Activated CD8-positive, alpha-beta T cell treated with anti-CD3 and anti-CD28 coated beads, Interleukin-2, amount 10 ng/mL, durations not matched to agents 7 days and 5 days (primary cell): Measurements from ENCODE around the gene CHRNB1. TPM values are rescaled to one million over a fixed set of nuclear protein-coding genes. Genes with fewer than 3 reads are reported as not detected.
"Not testable (repeated sequence)": the region's sequence is repeated elsewhere in the genome, so short reads cannot be mapped to it uniquely, and the experiment has no call there.

Experiments
- ATAC-seq: fragments of 150-1000 bp; cut with Tn5 transposase; one replicate; pipeline ENCODE4 v1.10.0; 2021; ENCODE audit warnings: moderate library complexity
- CTCF ChIA-PET: fragments of 350-600 bp; sonication (Branson Sonifier 250); formaldehyde crosslinking; loops from one replicate; lab custom pipeline; 2021; ENCODE audit warnings: antibody characterized with exemption; lab: Charles Lee
- POLR2A ChIA-PET: fragments of 350-600 bp; sonication (Branson Sonifier 250); formaldehyde crosslinking; loops from one replicate; lab custom pipeline; 2021; ENCODE audit warnings: antibody characterized with exemption; lab: Charles Lee
- DNase-seq: peaks from one replicate; pipeline ENCODE4 v3.0.0-alpha.2; 2020
- H3K27ac Mint-ChIP-seq: one replicate; pipeline ENCODE4 v1.8.0; 2021; ENCODE audit warnings: mild to moderate bottlenecking, mixed read lengths
- H3K27me3 Mint-ChIP-seq: one replicate; pipeline ENCODE4 v1.8.0; 2021; ENCODE audit warnings: low read depth, mixed read lengths
- H3K36me3 Mint-ChIP-seq: one replicate; pipeline ENCODE4 v1.8.0; 2021; ENCODE audit warnings: low read depth, mixed read lengths
- H3K4me1 Mint-ChIP-seq: one replicate; pipeline ENCODE4 v1.8.0; 2021; ENCODE audit warnings: low read depth, mixed read lengths
- H3K4me3 Mint-ChIP-seq: one replicate; pipeline ENCODE4 v1.8.0; 2021; ENCODE audit warnings: mild to moderate bottlenecking, mixed read lengths
- H3K9me3 Mint-ChIP-seq: one replicate; pipeline ENCODE4 v1.8.0; 2022; ENCODE audit warnings: mixed read lengths; ENCODE audit not compliant: insufficient read depth
- total RNA-seq, 2 experiments: library from RNA; stranded (reverse); gene quantifications; one replicate each; pipeline ENCODE4 v1.2.3, GENCODE V29; 2021

Gene CHRNB1
- total RNA-seq, 2 experiments from 2014 or later, result 14.1 to 15.7 TPM

DNA sequence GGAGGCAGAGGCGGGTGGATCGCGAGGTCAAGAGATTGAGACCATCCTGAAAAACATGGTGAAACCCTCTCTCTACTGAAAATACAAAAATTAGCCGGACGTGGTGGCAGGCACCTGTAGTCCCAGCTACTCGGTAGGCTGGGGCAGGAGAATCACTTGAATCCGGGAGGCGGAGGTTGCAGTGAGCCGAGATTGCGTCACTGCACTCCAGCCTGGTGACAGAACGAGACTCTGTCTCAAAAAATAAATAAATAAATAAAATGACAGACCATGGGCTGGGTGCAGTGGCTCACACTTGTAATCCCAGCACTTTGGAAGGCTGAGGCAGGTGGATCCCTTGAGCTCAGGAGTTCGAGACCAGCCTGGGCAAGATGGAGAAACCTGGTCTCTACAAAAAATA, 25.0 kb downstream of the CHRNB1 start:
- peaks cover 44% of the 10 kb centered on the region for H3K4me1 Mint-ChIP-seq
- H3K4me3 Mint-ChIP-seq, ATAC-seq, H3K27me3 Mint-ChIP-seq, H3K9me3 Mint-ChIP-seq, CTCF ChIA-PET, POLR2A ChIA-PET, DNase-seq, H3K27ac Mint-ChIP-seq: not testable (repeated sequence)
- peaks cover 19% of the 10 kb centered on the region for H3K36me3 Mint-ChIP-seq

DNA sequence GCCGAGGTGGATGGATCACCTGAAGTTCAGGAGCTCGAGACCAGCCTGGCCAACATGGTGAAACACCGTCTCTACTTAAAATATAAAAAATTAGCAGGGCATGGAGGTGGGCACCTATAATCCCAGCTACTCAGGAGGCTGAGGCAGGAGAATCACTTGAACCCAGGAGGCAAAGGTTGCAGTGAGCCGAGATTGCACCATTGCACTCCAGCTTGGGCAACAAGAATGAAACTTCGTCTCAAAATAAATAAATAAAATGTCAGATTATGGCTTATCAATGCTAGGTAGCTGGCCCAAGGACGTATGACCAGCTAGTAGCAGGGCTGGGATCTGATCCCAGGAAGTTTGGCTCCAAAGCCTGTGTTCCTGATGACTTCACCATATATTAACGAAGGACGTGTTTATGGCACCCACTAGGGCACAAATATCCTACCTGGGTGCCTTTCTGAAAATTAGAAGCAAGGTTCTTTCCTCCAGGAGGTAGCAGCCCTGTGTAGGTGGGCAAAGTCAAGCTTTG, 25.7 kb downstream of the CHRNB1 start:
- not testable (repeated sequence) for H3K27me3 Mint-ChIP-seq, H3K4me3 Mint-ChIP-seq, DNase-seq, ATAC-seq, H3K27ac Mint-ChIP-seq, H3K9me3 Mint-ChIP-seq
- ChIA-PET POLR2A (interaction anchor here (1.7 to 1.8 kb wide), 2 partner anchors 9 to 13 kb away, joined by 6 to 9 read pairs; partner anchors contain the start of genes POLR2A and ZBTB4), CTCF (interaction anchor here (1.7 kb wide), 1 partner anchor 10 kb away, joined by 7 read pairs; the partner anchor contains the start of genes SLC35G6 and ZBTB4)
- peaks cover 17% of the 10 kb centered on the region for H3K36me3 Mint-ChIP-seq
- H3K4me1 Mint-ChIP-seq, result peaks cover 45% of the 10 kb centered on the region

DNA sequence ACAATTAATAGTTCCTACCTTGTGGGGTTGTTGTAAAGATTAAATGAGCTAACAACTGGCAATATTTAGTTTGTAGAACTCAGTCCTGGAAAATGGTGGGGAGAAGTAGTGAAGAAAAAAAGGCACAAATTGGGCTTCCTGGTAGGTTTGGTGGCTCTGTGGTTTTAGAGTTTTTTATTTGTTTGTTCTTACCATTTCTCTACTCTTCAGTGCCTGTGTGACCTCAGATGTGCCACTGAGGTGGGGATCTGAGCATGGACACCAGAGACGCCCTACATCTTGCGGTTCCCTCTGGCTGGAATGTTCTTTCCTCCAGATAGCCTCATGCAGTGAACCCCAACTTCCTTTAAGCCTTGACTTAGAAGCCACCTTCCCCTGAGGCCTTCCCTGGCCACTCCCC, 26.9 kb downstream of the CHRNB1 start:
- ChIA-PET POLR2A (interaction anchor here (1.3 to 1.8 kb wide), 3 partner anchors 8 to 16 kb away, joined by 6 to 9 read pairs (median 6); partner anchors contain the start of genes POLR2A and ZBTB4), CTCF (interaction anchor here (1.0 to 1.7 kb wide), 2 partner anchors 9 to 89 kb away, joined by 5 to 7 read pairs; partner anchors contain the start of genes SLC35G6 and ZBTB4)
- Mint-ChIP-seq H3K36me3 (peaks cover 14% of the 10 kb centered on the region), H3K4me1 (peaks cover 50% of the 10 kb centered on the region), H3K27ac (peak overlapping the region; percentile 76), H3K27me3 (no peaks in the 10 kb centered on the region), H3K4me3 (no peak overlapping the region), H3K9me3 (no peaks in the 10 kb centered on the region)
- ATAC-seq (peak; percentile 39), DNase-seq (no peak)

DNA sequence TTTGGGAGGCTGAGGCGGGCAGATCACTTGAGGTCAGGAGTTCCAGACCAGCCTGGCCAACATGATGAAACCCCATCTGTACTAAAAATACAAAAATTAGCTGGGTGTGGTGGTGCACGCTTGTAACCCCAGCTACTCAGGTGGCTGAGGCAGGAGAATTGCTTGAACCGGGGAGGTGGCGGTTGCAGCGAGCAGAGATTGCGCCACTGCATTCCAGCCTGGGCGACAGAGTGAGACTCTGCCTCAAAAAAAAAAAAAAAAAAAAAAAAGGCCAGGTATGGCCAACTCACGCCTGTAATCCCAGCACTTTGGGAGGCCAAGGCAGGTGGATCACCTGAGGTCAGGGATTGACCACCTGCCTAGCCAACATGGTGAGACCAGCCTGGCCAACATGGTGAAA, 29.9 kb downstream of the CHRNB1 start:
- Mint-ChIP-seq H3K36me3 (peaks cover 18% of the 10 kb centered on the region), H3K4me1 (peaks cover 56% of the 10 kb centered on the region)
- DNase-seq, H3K9me3 Mint-ChIP-seq, H3K27ac Mint-ChIP-seq, H3K27me3 Mint-ChIP-seq, H3K4me3 Mint-ChIP-seq, ATAC-seq: not testable (repeated sequence)
- POLR2A ChIA-PET, result interaction anchor here (1.7 to 1.9 kb wide), 2 partner anchors 9 to 12 kb away, joined by 4 to 11 read pairs; partner anchors contain the start of gene POLR2A
- CTCF ChIA-PET, result interaction anchor here (7.9 kb wide), 1 partner anchor 37 kb away, joined by 78 read pairs; the partner anchor contains the start of genes FGF11 and TMEM102

DNA sequence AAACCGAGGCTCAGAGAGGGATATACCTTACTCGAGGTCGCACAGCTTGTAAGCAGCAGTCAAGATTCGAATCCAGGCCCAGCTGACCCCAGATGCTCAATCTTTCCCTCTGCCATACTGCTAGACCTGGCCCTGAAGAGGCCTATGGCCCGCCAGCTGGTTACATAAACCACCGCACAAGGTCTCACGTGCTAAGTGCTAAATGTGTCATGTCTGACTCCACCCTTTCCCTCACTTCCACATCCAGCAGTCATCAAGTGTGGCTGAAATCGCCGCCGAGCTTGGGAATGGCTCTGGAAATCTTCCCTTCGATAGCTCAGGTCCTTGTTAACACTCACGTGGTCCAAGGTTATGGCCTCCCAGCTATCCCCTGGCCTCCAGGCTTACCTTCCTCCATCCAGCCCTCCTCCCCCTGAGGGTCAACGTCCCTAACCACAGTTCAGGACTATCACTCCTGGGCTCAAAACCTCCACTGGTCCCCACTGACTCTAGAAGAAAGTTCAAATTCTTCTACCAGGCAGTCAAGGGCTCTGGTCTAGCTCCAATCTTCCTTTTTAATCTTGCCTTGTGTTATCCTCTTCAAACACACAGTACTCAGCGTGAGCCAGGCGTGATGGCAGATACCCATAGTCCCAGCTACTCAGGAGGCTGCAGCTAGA, 31.0 kb downstream of the CHRNB1 start:
- POLR2A ChIA-PET, result interaction anchor here (1.0 to 2.5 kb wide), 10 partner anchors 8 to 77 kb away, joined by 3 to 11 read pairs (median 4); partner anchors contain the start of gene POLR2A
- no peak for ATAC-seq
- Mint-ChIP-seq H3K27ac (peak overlapping the region; percentile 90), H3K27me3 (no peaks in the 10 kb centered on the region), H3K9me3 (no peaks in the 10 kb centered on the region), H3K36me3 (peaks cover 22% of the 10 kb centered on the region), H3K4me1 (peaks cover 64% of the 10 kb centered on the region), H3K4me3 (no peak overlapping the region)
- CTCF ChIA-PET, result interaction anchor here (0.7 to 7.9 kb wide), 8 partner anchors 15 to 120 kb away, joined by 3 to 78 read pairs (median 6); partner anchors contain the start of genes FGF11, SENP3 and TMEM102
- DNase-seq, result no peak

DNA sequence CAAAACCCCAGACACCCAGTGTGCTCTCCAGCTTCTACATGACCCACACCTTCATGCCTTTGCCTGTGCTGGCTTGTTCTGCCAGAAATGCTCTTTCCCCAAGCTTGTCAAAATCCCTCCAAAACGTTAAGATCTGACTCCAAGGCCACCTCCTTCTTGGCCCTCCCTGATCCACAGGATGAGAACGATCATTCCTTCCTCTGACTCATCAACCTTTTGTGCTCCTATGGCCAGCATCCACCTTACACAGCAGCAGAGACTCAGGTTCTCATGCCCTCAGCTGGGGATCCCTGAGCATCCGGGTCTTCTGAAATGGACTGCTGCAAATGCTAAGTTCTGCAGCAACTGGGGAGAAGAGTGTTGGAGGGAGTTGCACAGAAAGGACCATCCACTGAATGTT, 31.6 kb downstream of the CHRNB1 start:
- no peaks in the 10 kb centered on the region for H3K9me3 Mint-ChIP-seq
- H3K27me3 Mint-ChIP-seq, result no peaks in the 10 kb centered on the region
- DNase-seq (no peak), ATAC-seq (no peak)
- peaks cover 22% of the 10 kb centered on the region for H3K36me3 Mint-ChIP-seq
- peaks cover 65% of the 10 kb centered on the region for H3K4me1 Mint-ChIP-seq
- peak overlapping the region; percentile 90 for H3K27ac Mint-ChIP-seq
- H3K4me3 Mint-ChIP-seq, result peak overlapping the region; percentile 94
- CTCF ChIA-PET, result interaction anchor here (0.7 to 7.9 kb wide), 9 partner anchors 14 to 121 kb away, joined by 3 to 78 read pairs (median 4); partner anchors contain the start of genes FGF11, SENP3 and TMEM102
- POLR2A ChIA-PET, result interaction anchor here (0.6 to 5.6 kb wide), 12 partner anchors 8 to 106 kb away, joined by 3 to 36 read pairs (median 4); partner anchors contain the start of gene POLR2A

DNA sequence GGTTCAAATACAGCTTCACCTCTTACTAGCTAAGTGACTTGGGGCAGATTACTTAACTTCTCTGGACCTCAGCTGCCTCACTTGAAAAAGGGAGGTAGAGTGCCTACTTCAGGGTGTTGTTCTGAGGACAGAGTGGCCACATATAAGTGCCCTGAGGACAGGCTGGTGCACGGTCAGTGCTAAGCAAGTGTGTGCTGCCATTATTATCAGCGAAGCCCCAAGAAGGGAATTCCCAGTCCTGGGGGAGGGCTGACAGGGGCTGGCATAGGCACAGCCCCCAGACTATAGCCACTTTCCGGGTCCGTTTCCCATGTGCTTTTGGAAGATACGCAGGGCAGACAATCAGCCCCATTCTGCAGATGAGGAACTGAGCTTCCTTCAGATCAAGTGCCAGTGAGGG, 32.1 kb downstream of the CHRNB1 start:
- Mint-ChIP-seq H3K27me3 (no peaks in the 10 kb centered on the region), H3K4me3 (peak overlapping the region; percentile 94), H3K36me3 (peaks cover 22% of the 10 kb centered on the region), H3K9me3 (no peaks in the 10 kb centered on the region), H3K27ac (peak overlapping the region; percentile 90), H3K4me1 (peaks cover 65% of the 10 kb centered on the region)
- DNase-seq (no peak), ATAC-seq (no peak)
- CTCF ChIA-PET, result interaction anchor here (0.7 to 7.9 kb wide), 6 partner anchors 22 to 121 kb away, joined by 3 to 78 read pairs (median 6); partner anchors contain the start of genes FGF11, SENP3 and TMEM102
- POLR2A ChIA-PET, result interaction anchor here (0.6 to 5.6 kb wide), 8 partner anchors 8 to 107 kb away, joined by 3 to 36 read pairs (median 4); partner anchors contain the start of gene MPDU1

DNA sequence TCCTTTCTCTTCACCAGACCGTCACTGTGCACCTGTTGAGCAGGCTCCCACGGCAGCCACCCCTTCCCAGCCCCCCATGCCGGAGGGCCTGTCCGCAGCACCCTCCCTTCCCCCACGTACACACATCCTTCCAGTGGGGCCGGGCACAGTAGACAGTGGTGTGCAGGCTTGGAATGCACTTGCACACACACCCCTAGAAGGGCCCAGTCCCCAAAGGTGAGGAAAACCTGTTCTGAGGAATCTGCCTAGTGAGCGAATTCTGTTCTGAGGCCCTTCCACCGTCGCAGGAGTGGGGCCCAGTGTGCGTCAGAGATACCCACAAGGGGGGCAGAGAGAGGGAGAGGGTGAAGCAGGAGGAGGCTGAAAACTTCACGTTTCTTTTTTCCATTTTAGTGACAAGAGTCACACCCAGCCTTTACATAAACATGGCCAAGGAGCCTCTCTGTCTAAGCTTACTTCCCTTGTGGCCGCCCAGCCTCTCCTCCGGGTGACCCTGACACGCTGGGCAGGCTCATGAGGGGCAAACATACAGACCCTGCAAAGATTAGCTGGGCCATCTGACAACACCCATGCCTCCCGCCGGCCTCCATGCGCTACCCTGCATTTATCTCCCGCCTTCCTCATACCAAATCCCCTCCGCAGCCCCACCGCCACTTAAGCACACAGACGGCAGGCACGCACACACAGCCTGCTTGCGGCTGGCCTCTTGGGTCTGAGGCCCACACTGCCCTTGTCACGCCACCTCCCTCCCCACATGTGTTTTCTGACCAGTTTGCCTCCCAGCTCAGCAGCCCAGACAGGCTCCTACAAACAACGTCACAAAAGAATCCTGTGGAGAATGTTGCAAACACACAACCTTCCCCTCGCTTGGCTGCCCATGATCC, 32.8 kb downstream of the CHRNB1 start:
- peak overlapping the region; percentile 94 for H3K4me3 Mint-ChIP-seq
- ChIA-PET CTCF (interaction anchor here (1.0 to 7.9 kb wide), 6 partner anchors 33 to 122 kb away, joined by 3 to 78 read pairs (median 6); partner anchors contain the start of genes FGF11, SENP3 and TMEM102), POLR2A (interaction anchor here (0.6 to 5.6 kb wide), 9 partner anchors 10 to 210 kb away, joined by 3 to 36 read pairs (median 3); partner anchors contain the start of genes MPDU1 and TP53)
- peaks cover 68% of the 10 kb centered on the region for H3K4me1 Mint-ChIP-seq
- no peaks in the 10 kb centered on the region for H3K27me3 Mint-ChIP-seq
- DNase-seq, result peak; percentile 39
- H3K27ac Mint-ChIP-seq, result peak overlapping the region; percentile 90
- peaks cover 22% of the 10 kb centered on the region for H3K36me3 Mint-ChIP-seq
- H3K9me3 Mint-ChIP-seq, result no peaks in the 10 kb centered on the region
- ATAC-seq, result peak; percentile 7

DNA sequence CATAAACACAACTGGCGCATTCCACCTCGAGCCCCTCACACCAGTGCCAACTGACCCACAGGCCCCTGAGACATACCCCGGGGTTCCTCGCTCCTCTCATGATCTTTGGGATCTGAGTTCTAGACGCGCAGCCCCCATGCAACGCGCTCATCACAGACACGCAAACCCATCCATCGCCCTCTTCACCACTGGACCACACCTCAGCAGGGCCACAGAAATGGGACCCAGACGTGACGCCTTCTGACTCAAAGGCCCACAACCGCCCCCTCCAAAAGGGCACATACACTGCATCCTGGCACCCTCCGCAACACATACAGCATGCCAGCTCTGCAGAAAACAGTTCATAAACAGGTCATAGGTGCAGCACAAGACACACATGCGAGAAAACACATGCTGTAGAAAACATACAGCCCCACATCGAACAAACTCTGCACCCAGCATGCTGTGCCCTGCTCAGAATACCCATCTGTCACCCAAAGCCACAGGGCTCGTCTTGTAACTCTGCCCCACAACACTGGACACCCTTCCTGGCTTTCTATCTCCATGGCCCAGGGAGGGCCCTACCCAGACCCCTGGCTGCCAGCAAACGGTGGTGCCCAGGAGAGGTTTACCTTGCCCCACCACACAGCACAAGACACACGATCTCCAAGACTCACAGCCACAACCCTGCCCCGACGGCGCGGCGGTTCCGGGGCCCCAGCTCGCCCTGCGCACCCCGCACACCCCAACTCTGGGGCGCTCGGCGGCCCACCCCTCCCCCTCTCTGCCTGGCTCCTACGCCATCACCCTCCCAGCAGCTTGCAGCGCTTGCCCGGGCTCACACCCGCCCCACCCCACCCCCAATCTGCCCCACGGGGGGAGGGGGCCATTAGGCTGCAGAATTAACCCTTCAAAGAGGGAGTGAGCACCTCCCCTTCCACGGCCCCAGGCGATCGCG, 33.7 kb downstream of the CHRNB1 start:
- POLR2A ChIA-PET, result interaction anchor here (0.6 to 5.6 kb wide), 11 partner anchors 7 to 695 kb away, joined by 3 to 36 read pairs (median 4); partner anchors contain the start of genes CHRNB1 and TP53
- Mint-ChIP-seq H3K4me3 (peak overlapping the region; percentile 94), H3K36me3 (peaks cover 20% of the 10 kb centered on the region), H3K4me1 (peaks cover 71% of the 10 kb centered on the region), H3K27ac (peak overlapping the region; percentile 90), H3K27me3 (no peaks in the 10 kb centered on the region), H3K9me3 (no peaks in the 10 kb centered on the region)
- ATAC-seq (peak; percentile 37), DNase-seq (peak; percentile 74)
- CTCF ChIA-PET, result interaction anchor here (1.3 to 7.9 kb wide), 5 partner anchors 37 to 209 kb away, joined by 3 to 78 read pairs (median 6); partner anchors contain the start of genes FGF11, SENP3, TMEM102 and TP53
